Measurements from ENCODE around the gene PNPLA5. TPM values are rescaled to one million over a fixed set of nuclear protein-coding genes. Genes with fewer than 3 reads are reported as not detected.

PNPLA5 gene
- total RNA-seq, 2 experiments from 2014 or later = not detected

GRCh38 chr22:43852573-43853327 is 39.1 kb downstream of the PNPLA5 start:
- H3K36me3 Mint-ChIP-seq = no peaks in the 10 kb centered on the region
- DNase-seq (no peak), ATAC-seq (ENCODE audit: low read depth) (no peak)
- POLR2A ChIA-PET = no interaction called here
- peaks cover 2% of the 10 kb centered on the region for H3K4me1 Mint-ChIP-seq
- H3K9me3 Mint-ChIP-seq = peaks cover 3% of the 10 kb centered on the region
- H3K27me3 Mint-ChIP-seq = peaks cover 10% of the 10 kb centered on the region
- H3K27ac Mint-ChIP-seq = no peak overlapping the region
- no peak overlapping the region for H3K4me3 Mint-ChIP-seq

GRCh38 chr22:43851979-43852307 is 39.9 kb downstream of the PNPLA5 start:
- Mint-ChIP-seq H3K36me3 (no peaks in the 10 kb centered on the region), H3K4me3 (no peak overlapping the region), H3K27ac (no peak overlapping the region), H3K4me1 (peaks cover 2% of the 10 kb centered on the region), H3K27me3 (peaks cover 5% of the 10 kb centered on the region), H3K9me3 (peaks cover 2% of the 10 kb centered on the region)
- ATAC-seq (ENCODE audit: low read depth) (no peak), DNase-seq (no peak)
- POLR2A ChIA-PET = no interaction called here

- Mint-ChIP-seq H3K9me3 (no peaks in the 10 kb centered on the region), H3K27ac (no peak overlapping the region), H3K4me1 (peaks cover 2% of the 10 kb centered on the region), H3K4me3 (no peak overlapping the region), H3K27me3 (peaks cover 2% of the 10 kb centered on the region), H3K36me3 (no peaks in the 10 kb centered on the region)
- DNase-seq = no peak
- no peak for ATAC-seq (ENCODE audit: low read depth)
- POLR2A ChIA-PET = no interaction called here
Measured at GRCh38 chr22:43851058-43851978, 40.5 kb downstream of the PNPLA5 start.

- POLR2A ChIA-PET = no interaction called here
- no peak for DNase-seq
- Mint-ChIP-seq H3K36me3 (no peaks in the 10 kb centered on the region), H3K27me3 (peaks cover 2% of the 10 kb centered on the region), H3K4me3 (no peak overlapping the region), H3K4me1 (peaks cover 2% of the 10 kb centered on the region), H3K27ac (no peak overlapping the region), H3K9me3 (no peaks in the 10 kb centered on the region)
- ATAC-seq (ENCODE audit: low read depth) = no peak
Measured at GRCh38 chr22:43850529-43850928, 41.3 kb downstream of the PNPLA5 start.

- peaks cover 2% of the 10 kb centered on the region for H3K27me3 Mint-ChIP-seq
- H3K4me3 Mint-ChIP-seq = no peak overlapping the region
- POLR2A ChIA-PET = no interaction called here
- H3K36me3 Mint-ChIP-seq = no peaks in the 10 kb centered on the region
- no peak overlapping the region for H3K27ac Mint-ChIP-seq
- H3K4me1 Mint-ChIP-seq = peaks cover 2% of the 10 kb centered on the region
- peak; percentile 12 for DNase-seq
- H3K9me3 Mint-ChIP-seq = no peaks in the 10 kb centered on the region
- ATAC-seq (ENCODE audit: low read depth) = no peak
Measured at GRCh38 chr22:43849731-43850130, 42.1 kb downstream of the PNPLA5 start.

- Mint-ChIP-seq H3K4me3 (no peak overlapping the region), H3K27ac (no peak overlapping the region), H3K36me3 (no peaks in the 10 kb centered on the region), H3K4me1 (peaks cover 2% of the 10 kb centered on the region), H3K27me3 (peaks cover 2% of the 10 kb centered on the region), H3K9me3 (no peaks in the 10 kb centered on the region)
- DNase-seq = peak; percentile 17
- POLR2A ChIA-PET = no interaction called here
- no peak for ATAC-seq (ENCODE audit: low read depth)
Measured at GRCh38 chr22:43848366-43849171, 43.2 kb downstream of the PNPLA5 start.

GRCh38 chr22:43847376-43848289 is 44.2 kb downstream of the PNPLA5 start:
- Mint-ChIP-seq H3K27ac (no peak overlapping the region), H3K9me3 (no peaks in the 10 kb centered on the region), H3K27me3 (no peaks in the 10 kb centered on the region), H3K36me3 (no peaks in the 10 kb centered on the region), H3K4me1 (peaks cover 2% of the 10 kb centered on the region), H3K4me3 (no peak overlapping the region)
- POLR2A ChIA-PET = no interaction called here
- ATAC-seq (ENCODE audit: low read depth) (no peak), DNase-seq (peak; percentile 10)

GRCh38 chr22:43846966-43847365 is 44.8 kb downstream of the PNPLA5 start:
- Mint-ChIP-seq H3K9me3 (no peaks in the 10 kb centered on the region), H3K4me3 (no peak overlapping the region), H3K4me1 (peaks cover 2% of the 10 kb centered on the region), H3K36me3 (no peaks in the 10 kb centered on the region), H3K27ac (no peak overlapping the region), H3K27me3 (no peaks in the 10 kb centered on the region)
- POLR2A ChIA-PET = no interaction called here
- peak; percentile 7 for DNase-seq
- no peak for ATAC-seq (ENCODE audit: low read depth)

GRCh38 chr22:43845981-43846380 is 45.8 kb downstream of the PNPLA5 start:
- DNase-seq (peak; percentile 6), ATAC-seq (ENCODE audit: low read depth) (no peak)
- Mint-ChIP-seq H3K36me3 (no peaks in the 10 kb centered on the region), H3K27ac (no peak overlapping the region), H3K4me1 (no peaks in the 10 kb centered on the region), H3K4me3 (no peak overlapping the region), H3K9me3 (no peaks in the 10 kb centered on the region), H3K27me3 (no peaks in the 10 kb centered on the region)
- POLR2A ChIA-PET = no interaction called here

GRCh38 chr22:43844560-43845545 is 47.0 kb downstream of the PNPLA5 start:
- Mint-ChIP-seq H3K4me3 (no peak overlapping the region), H3K4me1 (no peaks in the 10 kb centered on the region), H3K27me3 (no peaks in the 10 kb centered on the region), H3K9me3 (no peaks in the 10 kb centered on the region), H3K27ac (no peak overlapping the region), H3K36me3 (no peaks in the 10 kb centered on the region)
- DNase-seq (no peak), ATAC-seq (ENCODE audit: low read depth) (no peak)
- POLR2A ChIA-PET = no interaction called here

GRCh38 chr22:43843783-43844530 is 47.9 kb downstream of the PNPLA5 start:
- H3K27me3 Mint-ChIP-seq = no peaks in the 10 kb centered on the region
- H3K36me3 Mint-ChIP-seq = no peaks in the 10 kb centered on the region
- no peak overlapping the region for H3K4me3 Mint-ChIP-seq
- no peaks in the 10 kb centered on the region for H3K4me1 Mint-ChIP-seq
- DNase-seq (no peak), ATAC-seq (ENCODE audit: low read depth) (no peak)
- no peak overlapping the region for H3K27ac Mint-ChIP-seq
- H3K9me3 Mint-ChIP-seq = no peaks in the 10 kb centered on the region
- POLR2A ChIA-PET = no interaction called here
